Testis (tissue), 3 donors: Measurements from ENCODE around the gene PIP5K1C. TPM values are rescaled to one million over a fixed set of nuclear protein-coding genes. Genes with fewer than 3 reads are reported as not detected.

Source experiments
- DNase-seq: peaks from one replicate; pipeline ENCODE4 v3.0.0-alpha.2; 2019
- H3K27ac ChIP-seq, 2 donors: fragments of 200-600 bp; sonication (generic); one replicate each; pipeline ENCODE4 v1.5.1; 2019
- H3K27me3 ChIP-seq: fragments of 200-600 bp; sonication (generic); one replicate; pipeline ENCODE4 v1.5.1; 2019
- H3K36me3 ChIP-seq: fragments of 200-600 bp; sonication (generic); one replicate; pipeline ENCODE4 v1.5.1; 2017; ENCODE audit warnings: low read depth; ENCODE audit errors: missing control alignments
- H3K4me1 ChIP-seq: fragments of 200-600 bp; sonication (generic); one replicate; pipeline ENCODE4 v1.5.1; 2019
- H3K4me3 ChIP-seq, 2 donors: fragments of 200-600 bp; sonication (generic); one replicate each; pipeline ENCODE4 v1.5.1; 2017 to 2019
- H3K9me3 ChIP-seq: fragments of 200-600 bp; sonication (generic); one replicate; pipeline ENCODE4 v1.5.1; 2017
- POLR2A ChIP-seq: fragments of 450-650 bp; IDR thresholded peaks from one replicate; pipeline ENCODE4 v1.6.1; 2017; ENCODE audit warnings: antibody characterized with exemption, mild to moderate bottlenecking, moderate library complexity
- WGBS, 2 donors: methylation state at CpG; one replicate each; pipeline ENCODE4 v1.1.5; 2018; 5-methylcytosine and 5-hydroxymethylcytosine counted together
- intact Hi-C: fragments of 100-400 bp; cut with DNase I; formaldehyde crosslinking; loops from one replicate; pipeline ENCODE4 v1.15.1; 2023; ENCODE audit warnings: low total_unique reads
- polyA plus RNA-seq: library from polyadenylated mRNA; stranded (reverse); fragments of 350-450 nt; fragmentation: Illumina TruSeq; extraction: RNeasy Lipid Tissue Mini Kit (QIAGEN cat#74804); gene quantifications from one replicate; pipeline ENCODE4 v1.2.3, GENCODE V29; 2014; ENCODE audit warnings: low read depth, low replicate concordance; ENCODE audit not compliant: insufficient read depth
- total RNA-seq, 2 donors: library from RNA; depleted of rRNA; stranded (reverse); fragments of >200 nt; gene quantifications; one replicate each; pipeline ENCODE4 v1.2.3, GENCODE V29; 2016
- TF ChIP-seq, protein P1 (sequence below), 3 experiments: fragments of 450-650 bp in 2 of 3; fragments of 200-600 bp in 1 of 3; sonication (generic) in 1 of 3; IDR thresholded peaks; one replicate each; pipeline ENCODE4 v1.5.1; 2016 to 2019; ENCODE audit warnings: antibody characterized with exemption in 3 of 3, mild to moderate bottlenecking in 2 of 3, moderate library complexity in 1 of 3

PIP5K1C gene
- total and polyA plus RNA-seq, 3 donors from 2014 or later = 80.2 to 99.1 (median 87.0) TPM

GRCh38 chr19:3659746-3660112 is 40.5 kb downstream of the PIP5K1C start:
- H3K27ac ChIP-seq = no peak overlapping the region
- WGBS, 2 donors = 90 to 92% methylated on average over 22 of the region's 22 CpGs
- TF ChIP-seq, protein P1, sequence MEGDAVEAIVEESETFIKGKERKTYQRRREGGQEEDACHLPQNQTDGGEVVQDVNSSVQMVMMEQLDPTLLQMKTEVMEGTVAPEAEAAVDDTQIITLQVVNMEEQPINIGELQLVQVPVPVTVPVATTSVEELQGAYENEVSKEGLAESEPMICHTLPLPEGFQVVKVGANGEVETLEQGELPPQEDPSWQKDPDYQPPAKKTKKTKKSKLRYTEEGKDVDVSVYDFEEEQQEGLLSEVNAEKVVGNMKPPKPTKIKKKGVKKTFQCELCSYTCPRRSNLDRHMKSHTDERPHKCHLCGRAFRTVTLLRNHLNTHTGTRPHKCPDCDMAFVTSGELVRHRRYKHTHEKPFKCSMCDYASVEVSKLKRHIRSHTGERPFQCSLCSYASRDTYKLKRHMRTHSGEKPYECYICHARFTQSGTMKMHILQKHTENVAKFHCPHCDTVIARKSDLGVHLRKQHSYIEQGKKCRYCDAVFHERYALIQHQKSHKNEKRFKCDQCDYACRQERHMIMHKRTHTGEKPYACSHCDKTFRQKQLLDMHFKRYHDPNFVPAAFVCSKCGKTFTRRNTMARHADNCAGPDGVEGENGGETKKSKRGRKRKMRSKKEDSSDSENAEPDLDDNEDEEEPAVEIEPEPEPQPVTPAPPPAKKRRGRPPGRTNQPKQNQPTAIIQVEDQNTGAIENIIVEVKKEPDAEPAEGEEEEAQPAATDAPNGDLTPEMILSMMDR (IDR thresholded peaks at IDR 0.05) = no peak
- no peak for TF ChIP-seq POLR2A
- H3K4me1 ChIP-seq = peaks cover 3% of the 10 kb centered on the region
- H3K9me3 ChIP-seq = no peaks in the 10 kb centered on the region
- H3K36me3 ChIP-seq = no peaks in the 10 kb centered on the region
- DNase-seq = no peak
- intact Hi-C loops = no loop called here
- H3K27me3 ChIP-seq = no peaks in the 10 kb centered on the region
- no peak overlapping the region for H3K4me3 ChIP-seq

DNA sequence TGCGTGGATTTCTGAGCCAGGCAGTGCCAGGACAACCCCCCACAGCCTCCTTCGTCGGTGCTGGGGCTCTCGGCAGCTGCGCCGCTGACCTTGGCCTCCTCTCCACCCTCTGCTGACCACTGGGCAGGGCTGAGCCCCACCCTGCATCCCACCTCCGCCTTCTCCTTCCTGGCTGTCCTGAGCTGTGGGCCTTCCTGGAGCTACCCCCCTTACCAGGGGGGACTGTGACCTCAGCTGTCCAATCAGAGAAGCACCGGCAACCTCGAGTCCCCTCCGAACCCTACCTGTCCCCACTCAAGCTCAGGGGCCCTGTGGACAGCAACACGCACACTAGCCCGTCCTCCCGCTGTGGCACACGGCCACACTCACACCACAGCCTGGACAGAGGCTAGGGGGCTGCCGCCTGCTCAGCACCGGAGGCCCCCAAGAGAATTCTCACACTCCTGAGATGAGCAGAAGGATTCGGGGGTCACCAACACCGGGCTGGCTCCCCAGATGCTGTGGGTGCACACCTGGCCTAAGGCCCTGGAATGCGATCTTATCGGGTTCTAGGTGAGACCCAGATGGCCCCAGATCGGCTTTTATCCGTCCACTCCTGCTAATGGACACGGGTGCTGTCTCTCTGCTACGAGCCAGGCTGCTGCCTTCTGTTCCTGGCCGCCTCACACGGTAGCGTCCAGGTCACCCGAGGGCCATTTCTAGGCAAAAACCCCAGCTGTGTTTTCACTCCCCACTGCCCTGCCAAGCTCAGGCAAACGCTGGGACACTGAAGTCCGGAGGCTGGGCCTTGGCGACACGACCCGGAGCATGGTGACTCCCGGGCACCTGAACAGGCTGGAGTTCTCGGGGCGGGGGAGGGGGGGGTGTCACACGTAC is 41.2 kb downstream of the PIP5K1C start:
- Histone ChIP-seq H3K9me3 (no peaks in the 10 kb centered on the region), H3K4me1 (peaks cover 3% of the 10 kb centered on the region), H3K36me3 (no peaks in the 10 kb centered on the region), H3K27ac (no peak overlapping the region), H3K27me3 (no peaks in the 10 kb centered on the region), H3K4me3 (no peak overlapping the region)
- no peak for DNase-seq
- TF ChIP-seq, protein P1 (IDR thresholded peaks at IDR 0.05) = no peak
- TF ChIP-seq POLR2A = no peak
- intact Hi-C loops = no loop called here
- WGBS, 2 donors = 76 to 85% methylated on average over 21 to 37 of the region's 37 CpGs

- peak; percentile 62 for DNase-seq
- H3K9me3 ChIP-seq = no peaks in the 10 kb centered on the region
- H3K4me3 ChIP-seq = no peak overlapping the region
- H3K27me3 ChIP-seq = no peaks in the 10 kb centered on the region
- intact Hi-C loops = no loop called here
- H3K36me3 ChIP-seq = no peaks in the 10 kb centered on the region
- no peak for TF ChIP-seq POLR2A
- TF ChIP-seq, protein P1 (IDR thresholded peaks at IDR 0.05) = no peak
- peaks cover 3% of the 10 kb centered on the region for H3K4me1 ChIP-seq
- H3K27ac ChIP-seq = no peak overlapping the region
- 65 to 73% methylated on average over 14 to 36 of the region's 39 CpGs for WGBS, 2 donors
Observed at GRCh38 chr19:3658004-3658869, 42.0 kb downstream of the PIP5K1C start.

GRCh38 chr19:3657395-3657769 is 42.9 kb downstream of the PIP5K1C start:
- Histone ChIP-seq H3K27me3 (no peaks in the 10 kb centered on the region), H3K36me3 (no peaks in the 10 kb centered on the region)
- intact Hi-C loops = no loop called here

More at GRCh38 chr19:3657395-3657769, 42.9 kb downstream of the PIP5K1C start:
- Histone ChIP-seq H3K9me3 (no peaks in the 10 kb centered on the region), H3K4me1 (peaks cover 3% of the 10 kb centered on the region), H3K27ac (no peak overlapping the region), H3K4me3 (no peak overlapping the region)
- no peak for TF ChIP-seq POLR2A
- TF ChIP-seq, protein P1 (IDR thresholded peaks at IDR 0.05) = no peak
- WGBS, 2 donors = 94 to 96% methylated on average over 11 to 16 of the region's 16 CpGs
- no peak for DNase-seq
